Endothelial cell of umbilical vein (primary cell): Measurements from ENCODE around the gene HRH3.

ENCODE experiments used
- CTCF ChIP-seq, 2 donors: IDR thresholded peaks; 1 replicate in 1 of 2; 2 replicates in 1 of 2; pipeline ENCODE4 v1.5.1; 2011; ENCODE audit warnings: low read length in 2 of 2, mild to moderate bottlenecking in 2 of 2, moderate library complexity in 2 of 2, control low read depth in 1 of 2, inconsistent platforms in 1 of 2, low read depth in 1 of 2; ENCODE audit not compliant: insufficient read depth in 1 of 2; ENCODE audit errors: extremely low read depth in 1 of 2
- EZH2 ChIP-seq: IDR thresholded peaks from 2 replicates; pipeline ENCODE4 v1.6.1; 2012; ENCODE audit warnings: borderline replicate concordance, low read depth, mild to moderate bottlenecking, moderate library complexity, low read length, inconsistent platforms; ENCODE audit not compliant: severe bottlenecking
- JUN ChIP-seq: IDR thresholded peaks from 2 replicates; pipeline ENCODE4 v1.6.1; 2011; ENCODE audit warnings: borderline replicate concordance, low read depth; ENCODE audit not compliant: insufficient read length, insufficient read depth
- MAX ChIP-seq: IDR thresholded peaks from 2 replicates; pipeline ENCODE4 v1.6.1; 2011; ENCODE audit not compliant: insufficient read depth, insufficient read length
- MYC ChIP-seq: IDR thresholded peaks from one replicate; pipeline ENCODE4 v1.6.1; 2011; ENCODE audit warnings: mild to moderate bottlenecking, low read depth, low read length
- POLR2A ChIP-seq: IDR thresholded peaks from 2 replicates; pipeline ENCODE4 v1.6.1; 2012; ENCODE audit warnings: low read depth, mild to moderate bottlenecking, control low read depth, low read length
- POLR2AphosphoS5 ChIP-seq: IDR thresholded peaks from 2 replicates; pipeline ENCODE4 v1.6.1; 2012; ENCODE audit warnings: low read depth, mild to moderate bottlenecking, control low read depth, low read length, moderate library complexity; ENCODE audit not compliant: insufficient read depth

DNA sequence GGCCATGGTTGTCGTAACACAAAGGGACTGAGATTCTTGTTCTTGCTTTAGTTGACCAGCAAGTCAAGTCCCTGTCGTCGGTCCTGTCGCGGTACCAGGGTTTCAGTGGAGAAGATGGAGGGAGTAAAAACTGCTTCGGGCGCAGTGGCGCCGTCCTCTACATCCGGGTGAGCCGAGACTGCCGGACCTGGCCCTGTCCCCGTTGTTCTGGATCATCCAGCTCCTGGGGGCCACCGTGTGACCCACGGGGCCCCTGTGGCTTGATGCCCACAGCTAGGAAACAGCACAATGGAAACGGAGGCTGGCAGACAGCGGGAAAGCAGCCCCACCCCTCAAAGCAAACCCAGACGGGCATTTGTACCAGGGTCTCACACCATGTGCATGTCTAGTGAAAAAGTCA, 22.3 kb downstream of the HRH3 start:
- TF ChIP-seq EZH2: no peak
- no peak for TF ChIP-seq CTCF (IDR thresholded peaks at IDR 0.05; ENCODE audit: extremely low read depth in 1 of 2, insufficient read depth in 1 of 2, low read depth in 1 of 2, low read length in 2 of 2)
- TF ChIP-seq POLR2A: no peak
- TF ChIP-seq MAX: no peak
- TF ChIP-seq POLR2AphosphoS5: no peak
- TF ChIP-seq MYC: no peak
- TF ChIP-seq JUN: no peak
